Upper lobe of left lung (tissue), 6 donors: ENCODE measurements around the gene SIGLEC1. TPM values are rescaled to one million over a fixed set of nuclear protein-coding genes. Genes with fewer than 3 reads are reported as not detected.

Experiments
- ATAC-seq, 2 donors: fragments of 200-7000 bp; cut with Tn5 transposase; one replicate each; pipeline ENCODE4 v1.9.1; 2022; ENCODE audit warnings: mild to moderate bottlenecking in 2 of 2, moderate library complexity in 2 of 2; ENCODE audit not compliant: low FRiP score in 2 of 2
- DNase-seq, 2 donors: peaks; one replicate each; pipeline ENCODE4 v3.0.0-alpha.2; 2019 to 2020
- H3K27ac ChIP-seq, 4 donors: fragments of 200-600 bp; sonication (generic); one replicate each; pipeline ENCODE4 v1.5.1; 2016 to 2019
- H3K27me3 ChIP-seq, 4 donors: fragments of 200-600 bp; sonication (generic); one replicate each; pipeline ENCODE4 v1.5.1; 2017 to 2019
- H3K36me3 ChIP-seq, 4 donors: fragments of 200-600 bp; sonication (generic); one replicate each; pipeline ENCODE4 v1.5.1; 2016 to 2019
- H3K4me1 ChIP-seq, 4 donors: fragments of 200-600 bp; sonication (generic); one replicate each; pipeline ENCODE4 v1.5.1; 2018 to 2019
- H3K4me3 ChIP-seq, 4 donors: fragments of 200-600 bp; sonication (generic); one replicate each; pipeline ENCODE4 v1.5.1; 2017 to 2019; ENCODE audit warnings: mild to moderate bottlenecking in 2 of 4, moderate library complexity in 1 of 4
- H3K9me3 ChIP-seq, 4 donors: fragments of 200-600 bp; sonication (generic); one replicate each; pipeline ENCODE4 v1.5.1; 2018 to 2019
- EP300 ChIP-seq, 4 donors: sonication (generic); formaldehyde crosslinking; IDR thresholded peaks; one replicate each; pipeline ENCODE4 v1.5.1; 2017; ENCODE audit warnings: antibody characterized with exemption in 4 of 4, control low read depth in 2 of 4
- POLR2A ChIP-seq, 4 donors: fragments of 450-650 bp; IDR thresholded peaks; one replicate each; pipeline ENCODE4 v1.5.1; 2016 to 2017; ENCODE audit warnings: antibody characterized with exemption in 4 of 4, mild to moderate bottlenecking in 2 of 4
- POLR2AphosphoS5 ChIP-seq, 2 donors: sonication (generic); formaldehyde crosslinking; IDR thresholded peaks; one replicate each; pipeline ENCODE4 v1.5.1; 2017; ENCODE audit warnings: antibody characterized with exemption in 2 of 2
- WGBS, 2 donors: methylation state at CpG; one replicate each; pipeline ENCODE4 v1.1.5; 2017 to 2018; 5-methylcytosine and 5-hydroxymethylcytosine counted together
- total RNA-seq, 6 donors: library from RNA; depleted of rRNA in 4 of 6; stranded (reverse); fragments of >200 nt in 4 of 6; gene quantifications; one replicate each; pipeline versions ENCODE4 v1.1.0 to v1.2.1, GENCODE V29; 2016 to 2021
- TF ChIP-seq, protein P1 (sequence below), 6 experiments: fragments of 450-650 bp in 4 of 6; fragments of 200-600 bp in 2 of 6; sonication (generic) in 2 of 6; IDR thresholded peaks; one replicate each; pipeline ENCODE4 v1.5.1; 2016 to 2019; ENCODE audit warnings: antibody characterized with exemption in 6 of 6
- donor health status: DM: no; HTN: no; CAD: no; lungs with moderate emphysema.
- donor health status: DM: no; HTN: yes; CAD: no; lungs with severe emphysema.

The SIGLEC1 gene
- total RNA-seq, 6 donors from 2014 or later: 14.4 to 69.9 (median 60.7) TPM

DNA sequence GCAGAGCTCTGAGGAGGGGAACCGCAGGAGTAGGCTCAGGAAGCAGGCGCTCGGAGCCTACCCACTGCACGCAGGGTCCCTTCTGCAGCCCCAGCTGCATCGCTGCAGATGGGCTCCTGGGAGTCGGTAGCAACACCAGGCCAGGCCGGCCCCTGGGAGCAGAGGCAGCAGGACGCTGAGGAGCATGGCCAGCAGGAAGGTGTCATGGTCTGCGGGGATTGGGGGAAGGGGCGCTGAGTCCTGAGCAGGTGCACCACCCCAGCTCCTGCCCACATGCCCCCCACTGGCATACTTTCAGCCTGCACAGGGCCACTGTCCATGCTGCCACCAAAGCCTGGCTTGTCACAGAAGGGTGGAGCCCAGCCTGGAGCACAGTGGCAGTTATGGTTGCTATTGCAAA, 41.5 kb downstream of the SIGLEC1 start:
- WGBS, 2 donors: 87% methylated on average over 10 of the region's 10 CpGs; no CpG with 5 or more reads in 1 of the 2 donors

DNA sequence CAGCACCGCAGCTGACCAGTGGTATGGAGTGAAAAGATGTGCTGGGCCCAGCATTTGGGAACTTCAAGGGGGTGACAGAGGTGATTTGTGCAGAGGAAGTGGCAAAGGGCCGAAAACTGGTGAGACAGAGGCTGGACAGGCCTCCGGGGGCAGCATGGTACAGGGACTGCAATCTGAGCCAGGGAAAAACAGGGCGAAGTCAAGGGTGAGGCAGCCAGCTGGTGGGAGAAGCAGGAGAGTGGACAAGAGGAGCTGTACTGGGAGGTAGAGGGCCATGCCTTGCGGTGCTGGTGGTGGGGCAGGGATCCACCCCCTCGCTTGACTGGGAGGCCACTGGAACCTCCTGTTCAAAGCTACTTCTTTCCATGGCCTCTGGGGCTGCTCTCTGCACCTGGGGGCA, 41.9 kb downstream of the SIGLEC1 start:
- Histone ChIP-seq H3K9me3 (no peaks in the 10 kb centered on the region), H3K36me3 (no peaks in the 10 kb centered on the region), H3K4me1 (peaks cover 5 to 19% (median 9%) of the 10 kb centered on the region in 4 donors), H3K27ac (no peak overlapping the region), H3K27me3 (peaks cover 0 to 32% (median 15%) of the 10 kb centered on the region in 4 donors), H3K4me3 (no peak overlapping the region)
- ATAC-seq (no peak), DNase-seq (no peak)
- WGBS, 2 donors: 51 to 57% methylated on average over 5 to 6 of the region's 6 CpGs
- no peak for TF ChIP-seq EP300 (IDR thresholded peaks at IDR 0.05)
- TF ChIP-seq POLR2AphosphoS5 (IDR thresholded peaks at IDR 0.05): no peak
- TF ChIP-seq, protein P1, sequence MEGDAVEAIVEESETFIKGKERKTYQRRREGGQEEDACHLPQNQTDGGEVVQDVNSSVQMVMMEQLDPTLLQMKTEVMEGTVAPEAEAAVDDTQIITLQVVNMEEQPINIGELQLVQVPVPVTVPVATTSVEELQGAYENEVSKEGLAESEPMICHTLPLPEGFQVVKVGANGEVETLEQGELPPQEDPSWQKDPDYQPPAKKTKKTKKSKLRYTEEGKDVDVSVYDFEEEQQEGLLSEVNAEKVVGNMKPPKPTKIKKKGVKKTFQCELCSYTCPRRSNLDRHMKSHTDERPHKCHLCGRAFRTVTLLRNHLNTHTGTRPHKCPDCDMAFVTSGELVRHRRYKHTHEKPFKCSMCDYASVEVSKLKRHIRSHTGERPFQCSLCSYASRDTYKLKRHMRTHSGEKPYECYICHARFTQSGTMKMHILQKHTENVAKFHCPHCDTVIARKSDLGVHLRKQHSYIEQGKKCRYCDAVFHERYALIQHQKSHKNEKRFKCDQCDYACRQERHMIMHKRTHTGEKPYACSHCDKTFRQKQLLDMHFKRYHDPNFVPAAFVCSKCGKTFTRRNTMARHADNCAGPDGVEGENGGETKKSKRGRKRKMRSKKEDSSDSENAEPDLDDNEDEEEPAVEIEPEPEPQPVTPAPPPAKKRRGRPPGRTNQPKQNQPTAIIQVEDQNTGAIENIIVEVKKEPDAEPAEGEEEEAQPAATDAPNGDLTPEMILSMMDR (IDR thresholded peaks at IDR 0.05): no peak
- TF ChIP-seq POLR2A (IDR thresholded peaks at IDR 0.05): no peak

More for the DNA sequence above, 41.5 kb downstream of the SIGLEC1 start:
- no peak for TF ChIP-seq EP300 (IDR thresholded peaks at IDR 0.05)
- TF ChIP-seq, protein P1 (IDR thresholded peaks at IDR 0.05): no peak
- no peak for TF ChIP-seq POLR2AphosphoS5 (IDR thresholded peaks at IDR 0.05)
- no peak for TF ChIP-seq POLR2A (IDR thresholded peaks at IDR 0.05)
- DNase-seq (no peak), ATAC-seq (no peak)
- Histone ChIP-seq H3K4me3 (no peak overlapping the region), H3K9me3 (no peaks in the 10 kb centered on the region), H3K4me1 (peaks cover 5 to 19% (median 9%) of the 10 kb centered on the region in 4 donors), H3K36me3 (no peaks in the 10 kb centered on the region), H3K27me3 (peaks cover 0 to 32% (median 15%) of the 10 kb centered on the region in 4 donors), H3K27ac (no peak overlapping the region)

DNA sequence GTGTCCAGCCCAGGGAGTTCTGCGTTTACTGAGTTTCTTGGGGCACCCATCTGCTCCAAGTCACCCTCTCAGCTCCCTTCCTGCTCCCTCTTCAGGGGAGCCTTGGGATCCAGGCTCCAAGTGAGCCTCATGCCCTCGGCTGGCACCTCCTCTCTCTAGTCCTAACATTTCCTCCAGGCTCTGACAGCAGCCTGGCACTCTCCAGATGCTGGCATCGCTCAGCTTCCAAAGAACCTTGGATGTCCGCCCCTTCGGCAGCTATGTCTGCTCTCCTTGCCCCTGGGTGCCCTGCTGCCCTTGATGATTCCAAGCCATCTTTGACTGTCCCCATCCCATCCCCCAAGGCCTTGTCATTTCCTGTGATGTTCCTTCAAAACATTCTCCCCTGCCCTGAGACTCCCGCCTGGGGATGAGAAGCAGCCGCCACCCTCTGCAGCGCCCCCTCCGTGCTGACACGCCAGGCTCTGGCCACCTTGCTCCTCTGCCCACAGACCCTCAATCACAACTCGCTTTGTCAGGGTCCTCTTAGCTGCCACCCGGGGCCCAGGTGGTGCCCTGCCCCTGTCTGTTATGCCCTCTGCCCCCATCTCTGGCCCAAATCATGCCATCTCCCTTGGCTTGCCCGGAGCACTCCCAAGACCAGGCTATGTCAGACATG, 42.6 kb downstream of the SIGLEC1 start:
- Histone ChIP-seq H3K9me3 (no peaks in the 10 kb centered on the region), H3K36me3 (no peaks in the 10 kb centered on the region), H3K27me3 (peaks cover 0 to 30% (median 13%) of the 10 kb centered on the region in 4 donors), H3K4me3 (no peak overlapping the region), H3K27ac (no peak overlapping the region), H3K4me1 (peaks cover 5 to 19% (median 9%) of the 10 kb centered on the region in 4 donors)
- DNase-seq (no peak), ATAC-seq (no peak)
- TF ChIP-seq EP300 (IDR thresholded peaks at IDR 0.05): no peak
- TF ChIP-seq POLR2AphosphoS5 (IDR thresholded peaks at IDR 0.05): no peak
- TF ChIP-seq, protein P1 (IDR thresholded peaks at IDR 0.05): no peak
- TF ChIP-seq POLR2A (IDR thresholded peaks at IDR 0.05): no peak
- 79 to 90% methylated on average over 10 to 13 of the region's 13 CpGs for WGBS, 2 donors

DNA sequence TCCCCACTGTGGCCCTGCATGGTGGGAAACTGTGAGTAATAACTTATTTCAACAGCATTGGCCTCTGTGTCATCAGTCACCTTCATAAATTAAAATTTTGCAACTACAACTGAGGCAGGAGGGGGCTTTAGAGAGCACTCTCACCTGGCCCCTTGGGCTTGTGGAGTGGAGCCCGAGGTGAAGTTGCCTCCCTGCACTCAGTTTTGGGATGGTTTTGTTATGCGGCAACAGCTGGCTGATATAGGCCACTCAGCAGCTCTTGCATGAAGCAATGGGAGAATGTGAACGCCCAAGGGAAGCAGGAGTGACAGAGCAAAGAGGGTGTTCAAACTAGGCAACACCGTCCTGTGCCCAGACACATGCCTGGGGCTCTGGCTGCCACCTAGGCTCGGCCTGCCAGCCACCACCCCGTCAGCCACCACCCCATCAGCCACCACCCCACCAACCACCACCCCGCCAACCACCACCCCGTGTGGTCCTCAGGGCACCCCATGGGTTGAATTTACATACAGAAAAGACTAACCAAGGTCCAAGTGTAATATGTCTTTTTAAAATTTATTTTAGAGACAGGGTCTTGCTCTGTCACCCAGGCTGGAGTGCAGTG, 44.9 kb downstream of the SIGLEC1 start:
- H3K9me3 ChIP-seq: no peaks in the 10 kb centered on the region
- 79 to 91% methylated on average over 3 to 8 of the region's 8 CpGs for WGBS, 2 donors
- no peak for TF ChIP-seq POLR2AphosphoS5 (IDR thresholded peaks at IDR 0.05)
- no peak for TF ChIP-seq POLR2A (IDR thresholded peaks at IDR 0.05)
- no peak for TF ChIP-seq EP300 (IDR thresholded peaks at IDR 0.05)
- TF ChIP-seq, protein P1 (IDR thresholded peaks at IDR 0.05): no peak
- DNase-seq (no peak), ATAC-seq (no peak)
- no peaks in the 10 kb centered on the region for H3K36me3 ChIP-seq
- no peak overlapping the region for H3K27ac ChIP-seq
- peaks cover 0 to 9% (median 4%) of the 10 kb centered on the region in 4 donors for H3K27me3 ChIP-seq
- H3K4me1 ChIP-seq: peaks cover 2 to 8% (median 3%) of the 10 kb centered on the region in 4 donors
- H3K4me3 ChIP-seq: no peak overlapping the region
